HG03520 (cell line): ENCODE results near the gene NXPH4.
A peak's percentile ranks its signal among the peaks of the same experiment; 100 is the strongest.

ENCODE experiments used
- ATAC-seq: cut with Tn5 transposase; IDR thresholded peaks from one replicate; pipeline ENCODE4 v1.9.1; 2021; ENCODE audit warnings: mild to moderate bottlenecking, moderate library complexity; ENCODE audit not compliant: unreplicated experiment

NXPH4 gene

DNA sequence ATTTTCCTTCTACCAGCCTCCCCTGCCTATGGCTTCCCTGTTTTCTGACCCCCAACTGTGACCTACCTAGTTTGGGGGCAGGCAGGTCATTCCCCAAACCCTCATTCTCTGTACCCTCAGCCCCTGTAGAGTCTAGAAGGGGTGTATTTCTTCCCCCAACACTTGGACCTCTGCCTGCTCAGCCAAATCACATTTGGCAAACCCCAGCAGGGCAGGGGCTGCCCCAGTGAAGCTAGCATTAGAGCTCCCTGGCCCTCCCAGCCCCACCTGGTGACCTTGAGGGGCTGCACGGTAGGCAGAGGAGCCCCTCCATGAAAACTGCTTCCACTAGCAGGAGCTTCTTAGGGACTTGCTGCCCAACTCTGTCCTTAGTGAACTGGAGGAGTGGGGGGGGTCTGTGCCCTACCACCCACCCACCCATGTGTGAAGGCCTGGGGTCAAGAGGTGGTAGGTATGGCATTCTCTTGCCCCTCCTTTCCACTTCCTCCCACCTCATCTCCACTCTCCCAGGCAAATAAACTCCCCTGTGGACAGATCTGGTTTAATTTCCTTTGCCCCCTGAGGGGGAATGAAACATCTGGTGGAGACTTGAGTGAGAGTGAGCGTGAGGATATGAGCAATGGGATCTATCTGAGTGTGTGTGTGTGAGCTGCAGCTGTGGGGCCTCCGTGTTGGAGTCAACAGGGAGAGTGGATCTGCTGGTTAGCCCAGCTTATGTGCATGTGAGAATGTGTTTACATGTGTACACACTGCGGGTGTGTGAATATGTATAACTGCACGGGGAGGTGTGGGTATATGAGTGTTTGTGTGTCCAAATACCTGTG lies 1.6 kb downstream of the NXPH4 start:
- no peak for ATAC-seq

DNA sequence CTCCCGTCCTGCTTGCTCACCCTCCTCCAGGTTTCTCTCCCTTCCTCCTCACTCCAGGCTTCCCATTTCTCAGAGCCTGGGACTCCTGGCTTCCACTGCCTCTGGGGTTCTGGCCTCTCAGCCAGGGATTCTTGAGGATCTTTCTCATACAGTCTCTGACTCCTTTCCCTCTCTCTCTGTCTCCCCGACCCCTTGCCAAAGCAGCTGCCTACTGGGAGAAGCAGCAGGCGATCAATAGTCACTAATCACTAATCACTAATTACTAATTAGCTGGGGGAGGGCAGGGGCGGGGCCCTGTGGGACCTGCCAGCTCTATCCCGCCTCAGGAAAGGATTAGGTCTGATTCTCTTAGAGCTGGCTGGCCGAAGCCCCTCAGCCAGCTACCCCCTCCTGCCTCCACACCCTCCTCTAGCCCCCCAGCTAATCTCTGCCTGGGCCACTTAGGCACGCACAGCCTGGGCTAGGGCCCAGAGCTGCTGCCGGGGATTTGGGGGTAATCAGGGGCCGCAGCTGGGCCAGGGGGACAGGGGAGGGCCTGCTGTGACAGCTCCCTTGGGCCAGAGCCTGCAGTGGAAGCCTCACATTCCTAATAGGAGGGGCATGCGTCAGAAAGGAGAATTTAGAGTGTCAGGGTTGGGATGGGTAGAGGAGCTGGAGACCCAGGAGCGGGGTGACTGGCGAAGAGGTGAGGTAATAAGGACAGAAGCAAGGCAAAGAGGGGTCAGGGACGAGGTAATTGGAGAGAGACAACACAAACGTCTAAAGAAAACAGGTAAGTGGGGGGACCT lies 2.8 kb downstream of the NXPH4 start:
- ATAC-seq, result no peak

DNA sequence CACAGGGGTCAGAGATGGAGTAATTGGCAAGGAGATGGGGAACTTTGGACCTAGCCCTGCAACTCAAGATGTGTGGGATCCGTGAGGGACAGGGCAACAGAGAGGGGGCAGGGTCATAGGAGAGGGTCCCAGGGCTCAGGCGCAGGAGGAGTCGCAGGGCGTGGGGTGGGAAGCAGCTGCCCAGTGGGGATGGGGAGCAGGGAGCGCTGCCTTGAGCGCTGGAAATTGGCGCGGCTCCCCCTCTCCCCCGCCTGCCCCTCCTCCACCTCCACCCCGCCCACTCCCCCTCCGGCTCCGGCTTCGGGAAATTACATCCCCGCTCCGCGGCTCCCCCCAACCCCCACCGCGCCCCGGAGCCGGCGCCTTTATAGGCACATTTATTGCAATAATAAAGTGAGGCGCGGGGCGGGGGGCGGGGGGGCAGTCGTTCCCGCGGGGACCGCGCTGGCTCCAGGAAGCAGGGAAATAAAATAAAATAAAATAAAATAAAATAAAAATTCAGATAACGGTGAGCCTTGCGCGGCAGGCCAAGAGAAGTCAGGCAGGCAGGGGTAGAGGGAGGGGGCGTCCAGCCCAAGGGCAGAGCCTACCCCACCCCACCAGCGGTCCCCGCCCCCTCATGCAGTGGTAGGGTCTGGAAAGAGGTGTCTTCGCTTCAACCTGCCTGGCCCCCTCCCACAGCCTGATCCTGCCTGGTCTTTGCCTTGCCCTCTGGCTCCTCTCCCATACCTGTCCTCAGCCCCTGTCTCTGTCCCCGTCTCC lies 3.6 kb downstream of the NXPH4 start:
- no peak for ATAC-seq

DNA sequence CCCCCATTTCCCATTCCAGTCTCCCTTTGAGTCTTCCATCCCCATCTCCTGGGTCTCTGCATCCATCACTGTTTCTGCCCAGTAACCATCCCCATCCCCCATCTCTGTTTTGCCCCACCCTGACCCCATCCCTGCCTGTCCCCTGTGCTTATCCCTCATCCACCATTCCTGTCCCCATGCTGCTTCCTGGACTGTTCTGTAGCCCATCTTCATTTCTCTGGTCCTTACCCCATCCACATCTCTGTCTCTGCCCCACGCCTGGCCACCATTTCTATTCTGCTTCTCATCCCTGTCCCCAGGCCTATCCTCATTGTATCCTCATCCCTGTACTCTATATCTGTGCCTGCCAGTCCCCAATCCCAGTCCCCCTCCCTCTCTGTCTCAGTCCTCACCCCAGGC lies 4.2 kb downstream of the NXPH4 start:
- no peak for ATAC-seq

DNA sequence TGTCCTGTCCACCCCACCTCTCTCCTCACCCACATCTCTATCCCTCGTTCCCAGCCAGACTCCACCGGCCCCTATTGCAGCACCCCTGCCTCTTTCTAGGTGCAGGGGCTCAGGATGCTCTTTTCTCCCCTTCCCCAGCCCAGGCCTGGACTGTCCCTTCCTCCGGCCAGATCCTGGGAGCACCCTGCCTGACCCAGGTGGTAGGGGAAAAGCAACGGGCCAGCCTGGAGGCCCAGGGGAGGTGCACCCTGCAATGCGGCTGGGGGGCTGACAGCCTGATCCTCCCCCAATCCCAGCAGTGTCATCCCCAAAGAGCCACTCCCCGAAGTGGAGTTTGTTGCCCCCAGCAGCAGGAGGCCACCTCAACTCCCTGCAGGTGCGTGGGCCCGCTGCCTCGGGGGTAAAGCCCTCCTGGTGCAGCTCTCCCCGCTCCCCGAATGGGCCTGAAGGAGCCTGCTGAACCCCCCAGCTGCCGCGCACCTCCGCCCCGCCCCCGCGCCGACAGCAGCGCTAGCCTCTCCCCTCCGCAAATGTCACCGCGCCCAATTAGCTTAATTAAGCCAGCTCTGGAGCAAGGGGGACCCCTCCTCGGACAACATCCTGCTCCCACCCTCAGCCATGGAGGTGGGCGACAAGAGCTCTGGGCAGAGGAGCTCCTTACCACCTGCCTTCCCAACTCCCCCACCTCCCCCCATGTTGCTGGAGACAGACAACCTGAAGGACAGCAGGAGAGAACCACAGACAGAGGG lies 4.7 kb downstream of the NXPH4 start:
- ATAC-seq, result no peak

DNA sequence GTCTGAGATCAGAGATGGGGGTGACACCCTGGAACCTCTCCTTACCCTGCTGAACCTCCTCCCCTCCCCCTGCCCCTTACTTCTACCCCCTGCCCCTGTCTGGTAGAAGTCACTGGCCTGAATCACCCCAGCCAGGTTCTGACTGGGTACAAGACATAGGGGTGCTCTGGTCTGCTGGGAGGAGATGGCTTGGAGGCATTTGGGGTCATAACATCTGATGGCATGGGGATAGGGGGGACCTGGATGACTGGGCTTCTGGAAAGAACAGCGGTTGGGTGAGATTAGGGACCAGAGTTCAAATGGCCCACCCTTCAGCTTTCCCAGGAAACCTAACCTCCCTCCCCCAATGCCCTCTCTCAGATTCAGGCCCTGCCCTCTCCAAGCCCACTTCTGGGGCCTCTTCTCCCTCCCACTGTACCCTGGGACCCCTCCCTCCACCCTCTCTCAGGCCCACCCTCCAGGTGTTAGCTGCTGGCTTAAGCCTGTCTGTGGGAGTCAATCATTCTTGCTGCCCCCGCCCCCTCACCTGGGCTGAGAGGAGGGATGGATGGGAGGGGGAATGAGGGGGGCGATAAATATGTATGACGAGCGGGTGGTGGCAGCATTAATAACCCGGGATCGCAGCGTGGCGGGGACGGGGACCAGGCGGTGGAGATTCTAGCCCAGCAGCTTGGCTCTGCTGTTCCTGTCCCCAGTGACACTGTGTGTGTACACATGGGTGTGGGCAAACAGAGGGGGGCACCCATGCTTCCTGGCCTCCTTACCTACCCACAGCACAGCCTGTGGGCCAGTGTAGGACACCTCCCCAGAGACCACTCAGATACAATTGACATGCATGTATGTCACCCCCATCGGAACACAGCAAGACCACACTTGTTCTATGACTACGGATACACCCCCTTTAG lies 5.9 kb downstream of the NXPH4 start:
- no peak for ATAC-seq

DNA sequence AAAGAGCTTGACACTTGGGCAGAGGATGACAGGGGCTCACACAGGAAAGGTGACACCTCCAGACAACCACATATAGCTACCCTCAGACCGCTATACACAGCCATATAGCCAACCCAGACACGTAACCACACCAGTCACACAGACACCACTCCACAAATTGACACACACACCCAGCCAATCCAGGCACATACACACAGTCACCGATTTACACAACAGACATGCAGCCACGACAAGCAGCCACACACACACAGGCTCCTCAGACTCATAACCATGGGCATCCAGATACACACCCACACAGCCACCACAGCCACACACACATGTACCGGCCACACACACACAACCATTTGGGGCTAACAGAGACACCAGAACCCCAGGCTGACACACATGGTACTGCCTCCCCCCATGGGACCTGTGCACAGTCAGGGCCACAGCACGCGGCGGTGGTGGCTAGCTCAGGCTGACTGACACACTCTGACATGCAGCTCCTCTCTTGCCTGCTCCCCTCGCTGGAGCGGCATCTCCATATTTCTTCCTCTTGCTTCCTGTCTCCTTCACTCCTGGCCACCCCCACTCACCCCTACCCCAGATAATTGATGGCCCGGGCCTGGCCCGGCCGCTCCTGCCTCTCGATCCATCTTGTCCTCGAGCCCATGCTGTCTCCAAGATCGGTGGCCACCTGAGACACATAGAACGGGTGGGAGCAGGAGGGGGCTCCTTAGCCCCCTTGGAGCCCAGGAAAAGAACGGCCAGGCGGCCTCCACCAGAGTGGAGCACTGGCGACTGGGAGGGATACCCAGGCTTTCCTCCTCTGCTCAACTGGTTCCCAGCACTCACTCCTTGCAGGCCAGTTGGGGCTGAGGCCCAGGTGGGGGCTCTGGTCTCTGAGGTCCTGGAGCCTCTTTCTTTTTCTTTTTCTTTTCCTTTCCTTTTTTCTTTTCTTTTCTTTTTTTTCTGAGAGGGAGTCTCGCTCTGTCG lies 6.9 kb downstream of the NXPH4 start:
- ATAC-seq, result no peak

DNA sequence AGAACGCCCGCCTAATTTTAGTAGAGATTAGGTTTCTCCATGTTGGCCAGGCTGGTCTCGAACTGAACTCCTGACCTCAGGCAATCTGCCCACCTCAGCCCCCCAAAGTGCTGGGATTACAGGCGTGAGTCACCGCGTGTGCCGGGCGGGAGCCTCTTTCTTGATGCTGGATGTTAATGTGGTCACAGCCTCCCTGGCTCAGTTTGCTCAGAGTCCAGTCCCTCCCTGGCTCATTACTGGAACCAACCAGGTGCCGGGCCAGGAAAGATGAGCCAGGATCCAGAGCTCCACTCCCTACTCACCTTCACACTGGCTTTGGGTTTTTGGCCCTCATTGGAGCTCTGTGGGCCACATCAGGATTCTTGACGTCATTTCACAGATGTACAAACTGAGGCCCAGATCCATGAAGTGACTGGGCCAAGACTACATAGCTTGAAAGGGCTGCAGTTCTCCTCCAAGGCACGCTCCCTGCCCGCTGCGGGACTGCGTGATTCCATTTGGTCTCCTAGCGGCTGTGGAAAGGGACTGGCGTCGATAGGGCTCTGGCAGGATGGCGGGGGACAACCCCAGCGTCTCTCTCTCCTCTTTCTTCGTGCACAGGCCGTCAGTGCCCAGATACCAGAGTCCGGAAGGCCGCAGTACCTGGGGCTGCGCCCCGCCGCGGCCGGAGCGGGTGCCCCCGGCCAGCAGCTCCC lies 7.8 kb downstream of the NXPH4 start:
- no peak for ATAC-seq

DNA sequence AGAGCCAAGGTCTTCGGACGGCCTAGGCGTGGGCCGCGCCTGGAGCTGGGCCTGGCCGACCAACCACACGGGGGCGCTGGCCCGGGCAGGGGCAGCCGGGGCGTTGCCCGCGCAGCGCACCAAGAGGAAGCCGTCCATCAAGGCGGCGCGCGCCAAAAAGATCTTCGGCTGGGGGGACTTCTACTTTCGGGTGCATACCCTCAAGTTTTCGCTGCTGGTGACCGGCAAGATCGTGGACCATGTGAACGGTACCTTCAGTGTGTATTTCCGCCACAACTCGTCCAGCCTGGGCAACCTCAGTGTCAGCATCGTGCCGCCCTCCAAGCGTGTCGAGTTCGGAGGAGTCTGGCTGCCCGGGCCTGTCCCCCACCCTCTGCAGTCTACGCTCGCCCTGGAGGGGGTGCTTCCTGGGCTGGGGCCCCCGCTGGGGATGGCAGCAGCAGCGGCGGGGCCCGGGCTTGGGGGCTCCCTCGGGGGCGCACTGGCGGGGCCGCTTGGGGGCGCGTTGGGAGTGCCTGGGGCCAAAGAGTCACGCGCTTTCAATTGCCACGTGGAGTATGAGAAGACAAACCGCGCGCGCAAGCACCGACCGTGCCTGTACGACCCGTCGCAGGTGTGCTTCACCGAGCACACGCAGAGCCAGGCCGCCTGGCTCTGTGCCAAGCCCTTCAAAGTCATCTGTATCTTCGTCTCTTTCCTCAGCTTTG lies 8.5 kb downstream of the NXPH4 start:
- no peak for ATAC-seq

DNA sequence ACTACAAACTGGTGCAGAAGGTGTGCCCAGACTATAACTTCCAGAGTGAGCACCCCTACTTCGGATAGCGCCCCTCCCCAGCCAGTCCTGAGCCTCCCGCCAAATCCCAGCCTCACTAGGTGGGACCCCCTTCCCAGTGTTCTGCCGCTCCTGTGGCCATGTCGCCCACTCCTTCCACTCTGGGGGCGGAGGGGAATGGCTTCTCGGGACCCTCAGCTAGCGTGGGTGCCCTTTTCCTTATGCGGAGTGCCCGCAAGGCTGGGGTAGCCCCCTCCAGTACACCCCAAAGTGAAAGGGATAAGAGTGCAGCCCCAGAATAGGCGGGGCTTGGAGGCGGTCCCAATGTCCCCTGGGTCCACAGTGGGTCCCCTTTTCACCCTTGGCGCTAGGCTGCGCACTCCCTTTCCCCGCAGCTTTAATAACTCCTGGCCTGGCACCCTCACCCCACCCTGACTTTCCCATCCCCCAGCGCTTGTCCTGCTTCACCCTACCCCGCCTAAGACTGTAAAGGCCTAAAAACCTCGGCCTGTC lies 9.2 kb downstream of the NXPH4 start:
- ATAC-seq, result no peak

DNA sequence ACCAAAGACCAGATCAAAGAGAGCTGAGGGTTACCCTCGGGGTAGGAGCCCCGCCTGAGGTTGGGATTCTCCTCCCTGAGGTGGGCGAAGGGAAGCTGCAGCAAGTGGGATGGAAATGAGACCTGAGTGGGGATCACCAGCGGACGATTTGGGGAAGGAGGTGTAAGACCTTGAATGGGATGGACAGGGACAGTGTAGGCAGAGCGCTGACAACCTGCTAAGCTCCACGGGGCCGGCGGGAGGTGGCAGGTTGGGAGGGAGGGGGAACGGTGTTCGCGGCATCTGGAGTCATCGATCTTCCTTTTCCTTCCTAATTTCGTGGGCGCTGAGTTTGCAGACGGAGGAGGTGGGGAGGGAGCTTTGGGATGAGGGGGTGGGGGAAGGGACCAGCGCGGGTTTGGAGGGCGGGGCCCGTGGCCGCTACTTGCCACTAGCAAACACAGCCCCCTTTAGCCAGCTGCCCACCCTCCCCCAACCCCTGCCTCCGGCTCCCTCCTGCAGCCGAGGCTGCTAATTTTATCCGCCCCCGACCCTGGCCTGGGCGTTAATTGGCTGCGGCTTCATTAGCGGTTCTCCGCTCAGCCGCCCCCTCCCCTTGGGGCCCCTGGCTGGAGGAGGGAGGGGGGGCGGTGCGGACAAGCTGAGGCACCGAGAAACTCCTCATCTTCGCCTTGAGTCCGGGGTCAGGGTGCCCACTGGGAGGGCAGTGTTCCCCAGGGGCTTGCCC lies 10.2 kb downstream of the NXPH4 start:
- ATAC-seq, result no peak

DNA sequence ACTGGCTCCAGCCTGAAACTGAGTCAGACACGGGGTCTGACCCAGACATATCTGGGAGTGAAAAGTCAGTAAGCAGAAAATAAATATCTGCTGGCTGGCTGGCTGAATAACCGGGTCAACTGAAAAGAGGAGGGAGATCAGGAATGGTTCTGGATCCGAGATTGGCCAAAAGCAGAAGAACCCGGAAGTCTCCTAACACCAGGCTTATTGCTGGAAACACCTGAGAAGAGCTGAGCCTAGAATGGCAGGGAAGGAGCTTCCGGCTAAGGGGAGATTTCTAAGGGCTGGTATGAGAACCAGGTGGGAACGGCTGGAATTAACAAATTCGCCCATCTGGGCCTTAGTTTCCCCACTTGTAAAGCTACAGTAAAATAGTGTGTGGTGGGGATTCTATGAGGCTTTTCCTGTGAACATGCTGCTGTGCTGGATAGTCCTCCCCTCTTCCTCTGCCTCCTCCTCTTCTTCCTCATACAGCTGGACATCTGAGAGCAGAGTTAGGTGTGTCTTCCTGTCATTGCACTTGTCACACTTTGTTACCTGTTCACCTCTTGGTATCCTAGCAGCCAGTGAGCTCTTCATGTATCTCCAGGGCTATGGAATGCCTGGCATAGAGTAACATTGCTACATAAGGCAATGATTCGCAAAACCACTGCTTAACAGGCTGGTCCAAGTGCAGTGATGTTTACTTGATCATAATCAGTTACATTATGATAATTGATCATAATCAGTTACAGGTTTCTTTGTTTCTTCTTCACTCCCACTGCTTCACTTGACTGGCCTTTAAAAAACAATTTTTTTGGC lies 10.9 kb downstream of the NXPH4 start:
- no peak for ATAC-seq

DNA sequence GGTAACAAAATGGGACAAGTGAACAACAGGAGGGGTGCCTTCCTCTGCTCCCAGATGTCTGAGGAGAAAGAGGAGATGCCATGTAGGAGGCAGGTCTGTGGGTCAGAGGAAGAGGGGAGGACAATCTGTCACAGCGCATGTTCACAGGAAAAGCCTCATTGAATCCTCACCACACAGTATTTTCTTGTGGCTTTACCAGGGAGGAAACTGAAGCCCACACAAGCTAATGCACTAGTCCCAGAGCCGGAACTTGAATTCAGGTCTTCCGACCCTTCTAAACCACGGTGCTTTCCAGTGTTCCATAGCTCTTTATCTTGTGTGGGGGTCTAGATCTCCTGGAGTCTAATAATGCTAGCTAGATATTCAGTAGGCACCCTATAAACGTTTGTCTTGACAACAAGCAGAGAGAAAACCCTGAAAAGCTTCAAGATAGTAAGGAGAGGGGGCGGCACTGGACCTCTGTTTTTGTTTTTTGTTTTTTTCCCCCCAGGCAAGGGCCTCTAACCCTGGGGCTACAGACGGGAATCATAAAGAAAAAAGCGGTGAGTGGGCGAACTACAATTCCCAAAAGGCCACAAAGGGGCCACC lies 12.5 kb downstream of the NXPH4 start:
- no peak for ATAC-seq

DNA sequence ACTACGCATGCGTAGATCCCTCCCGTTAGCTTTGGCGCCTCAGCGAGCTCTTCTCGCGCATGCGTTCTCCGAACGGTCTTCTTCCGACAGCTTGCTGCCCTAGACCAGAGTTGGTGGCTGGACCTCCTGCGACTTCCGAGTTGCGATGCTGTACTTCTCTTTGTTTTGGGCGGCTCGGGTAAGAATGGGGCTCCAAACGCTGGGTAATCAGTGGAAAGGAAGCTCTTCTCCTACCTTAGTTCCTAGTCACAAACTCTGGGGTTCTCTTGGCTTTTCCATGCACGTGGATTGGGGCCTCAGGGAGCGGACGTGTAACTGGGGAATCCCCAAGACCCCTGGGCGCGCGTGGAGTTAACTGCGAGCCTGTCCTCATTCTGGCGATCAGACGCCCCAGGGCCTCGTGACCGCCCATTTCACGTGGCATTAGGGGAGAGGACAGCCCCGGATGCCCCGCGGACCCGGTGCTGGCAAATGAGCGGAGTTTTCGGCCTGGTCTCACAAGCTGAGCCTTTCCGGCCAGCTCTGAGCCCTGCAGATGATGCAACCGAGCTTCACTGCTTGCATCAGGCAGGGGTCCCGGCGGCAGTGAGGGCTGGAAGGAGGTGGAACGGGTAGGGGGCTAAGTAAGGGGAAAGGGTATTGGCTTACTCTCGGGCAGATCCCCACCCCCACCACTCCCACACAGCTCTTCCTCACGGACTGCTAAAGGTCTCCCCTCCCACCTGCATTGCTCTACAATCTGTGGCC lies 13.2 kb downstream of the NXPH4 start, which contains the start of gene SHMT2:
Gene SHMT2, plus strand, starts transcription at position 78 of the 747 bp plus-strand sequence. Its CDS starts 68 bp downstream, at position 146.
- peak; percentile 72 for ATAC-seq
